ENCODE results near the gene ANP32A.

DNA sequence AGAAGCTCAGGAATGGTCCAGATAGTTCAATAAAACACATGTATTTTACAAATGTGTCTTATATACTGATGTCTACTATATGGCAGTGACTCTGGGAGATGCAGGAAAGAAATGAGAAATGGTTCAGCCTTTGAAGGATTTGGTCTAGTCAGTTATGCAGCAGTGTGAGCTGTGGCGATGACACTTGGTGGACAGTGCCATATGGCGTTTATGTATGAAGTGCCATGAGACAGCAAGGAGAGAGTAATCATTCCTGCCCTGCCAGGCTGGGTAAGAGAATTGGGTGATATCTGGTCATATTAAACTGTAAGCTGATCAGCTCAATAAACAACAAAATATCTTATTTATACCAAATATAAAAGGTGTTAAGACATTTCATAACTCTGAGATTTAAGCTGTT, 47.6 kb upstream of the ANP32A start:
- TF ChIP-seq POLR2A (IDR thresholded peaks at IDR 0.05), result no peak
- TF ChIP-seq, protein P1, sequence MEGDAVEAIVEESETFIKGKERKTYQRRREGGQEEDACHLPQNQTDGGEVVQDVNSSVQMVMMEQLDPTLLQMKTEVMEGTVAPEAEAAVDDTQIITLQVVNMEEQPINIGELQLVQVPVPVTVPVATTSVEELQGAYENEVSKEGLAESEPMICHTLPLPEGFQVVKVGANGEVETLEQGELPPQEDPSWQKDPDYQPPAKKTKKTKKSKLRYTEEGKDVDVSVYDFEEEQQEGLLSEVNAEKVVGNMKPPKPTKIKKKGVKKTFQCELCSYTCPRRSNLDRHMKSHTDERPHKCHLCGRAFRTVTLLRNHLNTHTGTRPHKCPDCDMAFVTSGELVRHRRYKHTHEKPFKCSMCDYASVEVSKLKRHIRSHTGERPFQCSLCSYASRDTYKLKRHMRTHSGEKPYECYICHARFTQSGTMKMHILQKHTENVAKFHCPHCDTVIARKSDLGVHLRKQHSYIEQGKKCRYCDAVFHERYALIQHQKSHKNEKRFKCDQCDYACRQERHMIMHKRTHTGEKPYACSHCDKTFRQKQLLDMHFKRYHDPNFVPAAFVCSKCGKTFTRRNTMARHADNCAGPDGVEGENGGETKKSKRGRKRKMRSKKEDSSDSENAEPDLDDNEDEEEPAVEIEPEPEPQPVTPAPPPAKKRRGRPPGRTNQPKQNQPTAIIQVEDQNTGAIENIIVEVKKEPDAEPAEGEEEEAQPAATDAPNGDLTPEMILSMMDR (IDR thresholded peaks at IDR 0.05), result no peak
